ENCODE measurements around the gene TMTC1. TPM values are rescaled to one million over a fixed set of nuclear protein-coding genes. Genes with fewer than 3 reads are reported as not detected.

Gene TMTC1
- total and polyA plus RNA-seq, 2 donors (not counting 1 experiment from before 2014, with no cell fraction given): not detected

DNA sequence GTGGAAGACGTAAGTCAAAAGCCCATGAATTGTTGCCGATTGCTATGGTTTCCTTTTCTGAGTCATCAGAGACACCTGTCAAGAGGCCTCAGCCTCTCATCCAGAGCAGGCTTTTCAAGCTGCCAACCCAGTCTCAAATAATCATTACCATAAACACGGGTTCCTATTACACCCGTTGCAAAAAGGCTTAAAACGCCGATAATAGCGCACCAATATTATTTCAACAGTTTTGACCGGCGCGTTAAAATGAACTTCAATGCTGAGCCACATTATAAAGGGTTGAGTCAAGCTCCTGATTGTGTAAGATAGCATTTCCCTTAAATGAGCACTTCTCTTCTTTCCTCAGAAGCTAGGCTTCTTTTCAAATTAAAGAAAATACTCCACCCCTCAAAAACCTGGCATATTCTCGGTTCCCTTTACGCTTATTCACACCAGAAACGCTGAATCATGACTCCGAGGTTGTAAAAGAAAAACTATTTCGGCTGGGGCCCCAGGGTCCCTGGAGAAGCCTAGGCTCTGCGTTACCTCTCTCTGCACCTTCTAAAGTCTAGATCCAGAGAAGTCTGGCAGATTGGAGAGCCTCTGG is 1.4 kb downstream of the TMTC1 start:
- Histone ChIP-seq H3K4me1 (ENCODE audit: control insufficient read depth in 2 of 2, insufficient read depth in 2 of 2, low read length in 2 of 2) (peaks cover 0 to 8% of the 10 kb centered on the region in 2 donors), H3K4me3 (ENCODE audit: control extremely low read depth in 1 of 5, extremely low read depth in 1 of 5, insufficient read depth in 1 of 5, low read depth in 2 of 5, low read length in 4 of 5) (no peak overlapping the region), H3K4me2 (replicated peaks; ENCODE audit: low read depth, low read length, poor library complexity, severe bottlenecking) (peak overlapping the region; percentile 19), H3K27me3 (replicated peaks in 1 of 4; ENCODE audit: control extremely low read depth in 1 of 4, control insufficient read depth in 3 of 4, insufficient read depth in 4 of 4, low read length in 3 of 4) (peaks cover 0 to 27% (median 10%) of the 10 kb centered on the region in 4 experiments), H3K79me2 (ENCODE audit: control insufficient read depth, insufficient read depth, low read length) (no peaks in the 10 kb centered on the region), H4K20me1 (ENCODE audit: control insufficient read depth, insufficient read depth, low read length, poor library complexity, severe bottlenecking) (no peaks in the 10 kb centered on the region), H3K27ac (ENCODE audit: low read length in 2 of 2) (no peak overlapping the region), H2AFZ (ENCODE audit: insufficient read depth, low read depth, low read length, poor library complexity, severe bottlenecking) (peak overlapping the region; percentile 16), H3K9me3 (ENCODE audit: control extremely low read depth in 1 of 3, control insufficient read depth in 2 of 3, insufficient read depth in 1 of 3, low read length in 2 of 3) (peaks cover 0 to 8% (median 0%) of the 10 kb centered on the region in 3 donors), H3K36me3 (replicated peaks in 1 of 2; ENCODE audit: control extremely low read depth in 1 of 2, control insufficient read depth in 1 of 2, extremely low read depth in 1 of 2, insufficient read depth in 2 of 2, low read length in 1 of 2) (no peaks in the 10 kb centered on the region), H3K9ac (ENCODE audit: low read length) (no peak overlapping the region)
- WGBS (ENCODE audit: insufficient coverage): 4% methylated on average over 16 of the region's 16 CpGs
- ChIA-PET POLR2A (no interaction called here), CTCF (no interaction called here)
- no peak for ATAC-seq (ENCODE audit: low read depth)
- Mint-ChIP-seq H3K4me3 (no peak overlapping the region), H3K27ac (no peak overlapping the region), H3K9me3 (ENCODE audit: insufficient read depth) (peaks cover 3% of the 10 kb centered on the region), H3K27me3 (peaks cover 30% of the 10 kb centered on the region), H3K4me1 (no peaks in the 10 kb centered on the region)
- intact Hi-C loops (cut with micrococcal nuclease): no loop called here
- no peak for TF ChIP-seq EZH2 (IDR thresholded peaks at IDR 0.05; ENCODE audit: borderline replicate concordance, insufficient read depth, low read depth, low read length, poor library complexity, severe bottlenecking)
- TF ChIP-seq, protein P1, sequence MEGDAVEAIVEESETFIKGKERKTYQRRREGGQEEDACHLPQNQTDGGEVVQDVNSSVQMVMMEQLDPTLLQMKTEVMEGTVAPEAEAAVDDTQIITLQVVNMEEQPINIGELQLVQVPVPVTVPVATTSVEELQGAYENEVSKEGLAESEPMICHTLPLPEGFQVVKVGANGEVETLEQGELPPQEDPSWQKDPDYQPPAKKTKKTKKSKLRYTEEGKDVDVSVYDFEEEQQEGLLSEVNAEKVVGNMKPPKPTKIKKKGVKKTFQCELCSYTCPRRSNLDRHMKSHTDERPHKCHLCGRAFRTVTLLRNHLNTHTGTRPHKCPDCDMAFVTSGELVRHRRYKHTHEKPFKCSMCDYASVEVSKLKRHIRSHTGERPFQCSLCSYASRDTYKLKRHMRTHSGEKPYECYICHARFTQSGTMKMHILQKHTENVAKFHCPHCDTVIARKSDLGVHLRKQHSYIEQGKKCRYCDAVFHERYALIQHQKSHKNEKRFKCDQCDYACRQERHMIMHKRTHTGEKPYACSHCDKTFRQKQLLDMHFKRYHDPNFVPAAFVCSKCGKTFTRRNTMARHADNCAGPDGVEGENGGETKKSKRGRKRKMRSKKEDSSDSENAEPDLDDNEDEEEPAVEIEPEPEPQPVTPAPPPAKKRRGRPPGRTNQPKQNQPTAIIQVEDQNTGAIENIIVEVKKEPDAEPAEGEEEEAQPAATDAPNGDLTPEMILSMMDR (IDR thresholded peaks at IDR 0.05): no peak
- DNase-seq: no peak

DNA sequence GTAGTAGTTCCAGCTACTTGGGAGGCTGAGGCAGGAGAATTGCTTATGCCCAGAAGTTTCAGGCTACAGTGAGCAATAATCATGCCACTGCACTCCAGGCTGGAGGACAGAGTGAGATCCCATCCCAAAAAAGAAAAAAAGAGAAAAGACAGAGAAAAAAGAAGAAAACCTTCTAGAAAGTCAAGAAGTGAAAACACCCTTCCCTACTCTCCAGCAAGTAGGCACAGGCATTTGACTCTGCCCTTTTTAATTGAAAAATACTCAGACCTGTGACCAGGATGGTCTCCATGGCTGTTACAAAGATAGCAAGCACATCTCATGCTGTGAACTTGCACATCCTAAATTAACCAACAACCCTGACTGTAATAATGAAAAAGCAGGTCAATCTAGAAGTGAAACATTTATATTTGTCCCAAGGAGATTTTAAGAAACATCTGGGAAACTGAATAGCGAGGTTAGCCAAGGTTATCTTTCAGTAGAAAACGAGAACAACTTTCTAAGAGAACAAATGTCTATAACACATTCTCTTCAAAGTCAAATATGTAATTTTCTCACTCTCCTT is 2.0 kb downstream of the TMTC1 start:
- no peaks in the 10 kb centered on the region for H3K79me2 ChIP-seq (ENCODE audit: control insufficient read depth, insufficient read depth, low read length)
- H3K9me3 ChIP-seq (ENCODE audit: control extremely low read depth in 1 of 3, control insufficient read depth in 2 of 3, insufficient read depth in 1 of 3, low read length in 2 of 3): peaks cover 0 to 8% (median 0%) of the 10 kb centered on the region in 3 donors
- ChIA-PET POLR2A (no interaction called here), CTCF (no interaction called here)
- H3K27ac Mint-ChIP-seq: no peak overlapping the region
- peaks cover 30% of the 10 kb centered on the region for H3K27me3 Mint-ChIP-seq
- H2AFZ ChIP-seq (ENCODE audit: insufficient read depth, low read depth, low read length, poor library complexity, severe bottlenecking): no peak overlapping the region
- no peak overlapping the region for H3K9ac ChIP-seq (ENCODE audit: low read length)
- WGBS (ENCODE audit: insufficient coverage): no CpG with 5 or more reads among the region's 2 CpGs
- DNase-seq: no peak
- no peaks in the 10 kb centered on the region for H3K36me3 ChIP-seq (replicated peaks in 1 of 2; ENCODE audit: control extremely low read depth in 1 of 2, control insufficient read depth in 1 of 2, extremely low read depth in 1 of 2, insufficient read depth in 2 of 2, low read length in 1 of 2)
- H3K4me3 ChIP-seq (ENCODE audit: control extremely low read depth in 1 of 5, extremely low read depth in 1 of 5, insufficient read depth in 1 of 5, low read depth in 2 of 5, low read length in 4 of 5): no peak overlapping the region
- no peaks in the 10 kb centered on the region for H3K4me1 Mint-ChIP-seq
- H3K4me2 ChIP-seq (replicated peaks; ENCODE audit: low read depth, low read length, poor library complexity, severe bottlenecking): no peak overlapping the region
- TF ChIP-seq EZH2 (IDR thresholded peaks at IDR 0.05; ENCODE audit: borderline replicate concordance, insufficient read depth, low read depth, low read length, poor library complexity, severe bottlenecking): no peak
- TF ChIP-seq, protein P1 (IDR thresholded peaks at IDR 0.05): no peak
- intact Hi-C loops (cut with micrococcal nuclease): no loop called here
- H4K20me1 ChIP-seq (ENCODE audit: control insufficient read depth, insufficient read depth, low read length, poor library complexity, severe bottlenecking): no peaks in the 10 kb centered on the region
- H3K4me3 Mint-ChIP-seq: no peak overlapping the region
- peaks cover 0 to 27% (median 10%) of the 10 kb centered on the region in 4 experiments for H3K27me3 ChIP-seq (replicated peaks in 1 of 4; ENCODE audit: control extremely low read depth in 1 of 4, control insufficient read depth in 3 of 4, insufficient read depth in 4 of 4, low read length in 3 of 4)
- peaks cover 3% of the 10 kb centered on the region for H3K9me3 Mint-ChIP-seq (ENCODE audit: insufficient read depth)
- H3K27ac ChIP-seq (ENCODE audit: low read length in 2 of 2): no peak overlapping the region
- no peak for ATAC-seq (ENCODE audit: low read depth)
- peaks cover 0 to 8% of the 10 kb centered on the region in 2 donors for H3K4me1 ChIP-seq (ENCODE audit: control insufficient read depth in 2 of 2, insufficient read depth in 2 of 2, low read length in 2 of 2)

All from B cell (primary cell).